ENCODE measurements around the gene HBM.
A peak's percentile ranks its signal among the peaks of the same experiment; 100 is the strongest.
"Not testable (repeated sequence)": the region's sequence is repeated elsewhere in the genome, so short reads cannot be mapped to it uniquely, and the experiment has no call there.

Gene HBM, protein sequence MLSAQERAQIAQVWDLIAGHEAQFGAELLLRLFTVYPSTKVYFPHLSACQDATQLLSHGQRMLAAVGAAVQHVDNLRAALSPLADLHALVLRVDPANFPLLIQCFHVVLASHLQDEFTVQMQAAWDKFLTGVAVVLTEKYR

GRCh38 chr16:165539-166374 lies at the start of gene HBM:
Gene HBM, plus strand, starts transcription at chr16:165978. Its CDS starts 20 bp downstream, at chr16:165998.
- DNase-seq, result no peak

DNA sequence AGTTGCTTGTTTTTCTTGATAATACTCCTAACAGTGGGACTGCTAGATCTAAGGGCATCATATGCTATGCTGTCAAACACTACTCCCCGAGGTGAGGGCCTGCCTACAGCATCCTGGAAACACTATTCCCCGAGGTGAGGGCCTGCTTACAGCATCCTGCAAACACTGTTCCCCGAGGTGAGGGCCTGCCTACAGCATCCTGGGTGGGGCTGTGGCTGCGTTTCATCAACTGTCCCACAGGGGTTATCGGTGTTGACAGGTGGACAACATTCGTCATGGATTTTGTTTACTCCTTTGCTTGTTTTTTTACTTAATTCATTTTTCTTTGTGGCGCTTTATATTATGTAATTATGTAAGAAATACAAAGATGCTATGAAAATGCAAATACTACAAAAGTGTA lies 49.8 kb upstream of the HBM start:
- DNase-seq, result no peak

GRCh38 chr16:117379-118365 lies 48.1 kb upstream of the HBM start:
- peak; percentile 69 for DNase-seq

DNA sequence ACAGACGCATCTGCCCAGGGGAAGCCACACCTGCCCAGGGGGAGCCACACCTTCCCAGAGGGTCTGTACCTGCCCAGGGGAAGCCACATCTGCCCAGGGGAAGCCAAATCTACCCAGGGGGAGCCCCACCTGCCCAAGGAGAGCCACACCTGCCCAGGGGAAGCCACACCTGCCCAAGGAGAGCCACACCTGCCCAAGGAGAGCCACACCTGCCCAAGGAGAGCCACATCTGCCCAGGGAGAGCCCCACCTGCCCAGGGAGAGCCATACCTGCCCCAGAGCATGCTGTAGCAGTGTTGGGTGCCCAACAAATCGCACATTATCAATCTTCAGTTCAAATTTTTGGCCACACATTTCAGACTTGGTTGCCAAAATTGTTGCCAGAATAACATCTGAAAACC lies 46.9 kb upstream of the HBM start:
- DNase-seq, result no peak

- no peak for DNase-seq
Observed at GRCh38 chr16:119295-119694, 46.5 kb upstream of the HBM start.

DNA sequence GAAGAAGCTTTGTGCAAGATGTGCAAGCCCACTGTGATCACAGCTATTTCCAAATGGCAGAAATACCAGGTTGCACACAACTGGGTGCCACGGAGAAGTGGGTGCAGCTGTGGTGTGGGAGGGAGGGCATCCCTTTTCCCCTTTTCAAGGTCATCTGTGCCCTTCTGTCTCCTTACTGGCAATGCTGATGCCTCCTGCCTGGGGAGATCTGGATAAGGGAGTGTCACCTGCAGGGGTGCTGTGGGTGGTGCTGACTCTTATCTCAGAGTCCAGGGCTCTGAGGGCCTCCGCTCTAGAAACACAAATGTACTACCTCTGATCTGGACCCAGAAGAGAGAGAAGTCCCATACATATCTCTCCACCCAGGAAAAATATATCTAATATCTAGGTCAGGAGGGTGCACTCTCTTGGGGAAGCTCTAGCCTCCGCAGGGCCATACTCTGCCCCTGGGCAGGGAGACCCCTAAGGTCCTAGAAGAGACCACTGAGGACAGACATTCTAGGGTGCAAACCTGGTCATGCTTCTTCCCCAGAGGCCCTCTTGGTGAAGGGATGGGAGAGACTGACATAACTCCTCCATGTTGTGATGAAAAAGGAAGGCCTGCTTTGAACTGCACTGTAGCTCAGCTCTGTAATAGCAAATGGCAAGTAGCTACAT lies 45.8 kb upstream of the HBM start:
- DNase-seq, result no peak

- no peak for DNase-seq
Observed at GRCh38 chr16:120756-121155, 45.0 kb upstream of the HBM start.

DNA sequence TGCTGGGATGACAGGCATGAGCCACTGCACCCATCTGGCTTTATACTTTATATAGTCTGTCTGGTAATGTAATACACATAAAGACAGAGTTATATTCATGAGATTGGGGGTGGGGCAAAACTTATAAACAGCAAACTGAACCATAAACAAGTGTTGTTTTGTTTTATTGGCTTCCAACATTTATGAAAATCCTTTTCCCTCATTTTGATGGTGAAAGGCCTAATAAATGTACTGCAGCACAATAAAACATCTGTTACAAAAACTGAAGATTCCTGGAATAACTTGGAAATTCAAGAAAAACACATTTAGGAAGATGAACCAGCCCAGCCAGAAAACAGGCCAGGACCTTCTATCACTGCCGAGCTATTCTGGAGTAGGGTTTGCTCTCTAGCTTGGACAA lies 43.4 kb upstream of the HBM start:
- no peak for DNase-seq

GRCh38 chr16:123558-124350 lies 42.0 kb upstream of the HBM start:
- DNase-seq, result not testable (repeated sequence)

DNA sequence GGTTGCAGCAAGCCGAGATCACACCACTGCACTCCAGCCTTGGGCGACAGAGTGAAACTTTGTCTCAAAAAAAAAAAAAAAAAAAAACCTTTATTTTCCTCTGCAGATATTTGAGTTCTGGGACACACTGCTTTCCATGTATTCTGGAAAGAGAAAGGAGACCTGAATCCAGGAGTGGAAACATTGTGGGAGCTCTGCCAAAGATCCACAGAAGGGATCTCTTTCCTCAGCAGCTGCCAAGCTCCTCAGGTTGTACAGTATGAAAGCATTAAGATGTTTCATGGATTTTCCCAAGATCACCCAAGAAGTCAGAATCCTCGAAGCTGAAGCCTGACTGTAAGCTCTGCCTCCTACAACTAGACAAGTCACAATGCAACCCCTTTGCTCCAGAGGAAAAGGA lies 40.8 kb upstream of the HBM start:
- DNase-seq, result no peak

GRCh38 chr16:129075-129474 lies 36.7 kb upstream of the HBM start:
- DNase-seq, result no peak

DNA sequence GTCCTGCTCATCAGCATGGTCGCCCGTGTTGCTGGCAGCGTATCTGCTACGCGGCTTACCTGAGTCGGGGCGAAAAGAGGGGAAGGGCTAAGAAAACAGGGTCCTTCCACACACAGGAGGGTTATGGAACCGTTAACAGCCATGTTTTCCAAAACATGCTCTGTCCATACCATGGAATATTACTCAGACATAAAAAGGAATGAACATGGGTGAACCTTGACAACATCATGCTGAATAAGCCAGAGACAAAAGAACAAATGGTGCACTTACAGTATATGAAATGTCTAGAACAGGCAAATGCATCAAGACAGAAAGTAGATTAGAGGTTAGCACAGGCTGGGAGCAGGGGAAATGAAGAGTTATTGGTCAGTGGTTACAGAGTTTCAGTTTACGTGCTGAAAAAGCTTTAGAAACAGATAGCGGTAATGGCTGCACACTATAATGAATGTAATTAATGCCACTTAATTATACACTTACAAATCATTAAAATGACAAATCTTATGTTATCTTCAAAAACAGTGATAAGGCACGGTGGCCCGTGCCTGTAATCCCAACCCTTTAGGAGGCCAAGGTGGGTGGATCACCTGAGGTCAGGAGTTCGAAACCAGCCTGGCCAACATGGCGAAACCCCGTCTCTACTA lies 35.1 kb upstream of the HBM start:
- DNase-seq, result no peak

DNA sequence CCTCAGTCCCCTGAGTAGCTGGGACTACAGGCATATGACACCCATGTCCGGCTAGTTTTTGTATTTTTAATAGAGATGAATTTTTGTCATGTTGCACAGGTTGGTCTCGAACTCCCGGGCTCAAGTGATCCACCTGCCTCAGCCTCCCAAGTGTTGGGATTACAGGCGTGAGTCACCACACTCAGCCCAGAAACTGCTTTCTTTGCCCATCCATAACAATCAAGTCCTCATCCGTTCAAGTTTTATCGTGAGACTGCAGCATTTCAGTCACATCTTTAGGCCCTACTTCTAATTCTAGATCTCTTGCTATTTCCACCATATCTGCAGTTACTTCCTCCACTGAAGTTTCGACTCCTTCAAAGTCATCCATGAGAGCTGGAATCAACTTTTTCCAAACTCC lies 33.7 kb upstream of the HBM start:
- no peak for DNase-seq

DNA sequence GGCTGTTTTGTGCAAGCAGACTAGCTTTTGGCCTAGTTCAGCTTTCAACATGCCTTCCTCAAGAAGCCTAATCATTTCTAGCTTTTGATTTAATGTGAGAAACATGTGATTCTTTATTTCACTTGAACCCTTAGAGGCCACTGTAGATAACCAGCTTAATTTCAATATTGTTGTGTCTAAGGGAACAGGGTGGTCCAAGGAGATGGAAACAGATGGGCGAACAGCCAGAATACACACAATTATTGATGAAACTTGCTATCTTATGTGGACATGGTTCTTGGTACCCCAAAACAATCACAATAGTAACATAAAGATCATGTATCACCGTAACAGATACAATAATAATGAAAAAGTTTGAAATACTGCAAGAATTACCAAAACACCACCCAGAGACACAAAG lies 32.1 kb upstream of the HBM start:
- no peak for DNase-seq

GRCh38 chr16:138049-138417 lies 27.7 kb upstream of the HBM start:
- peak; percentile 22 for DNase-seq

GRCh38 chr16:140175-140857 lies 25.5 kb upstream of the HBM start:
- DNase-seq, result no peak

DNA sequence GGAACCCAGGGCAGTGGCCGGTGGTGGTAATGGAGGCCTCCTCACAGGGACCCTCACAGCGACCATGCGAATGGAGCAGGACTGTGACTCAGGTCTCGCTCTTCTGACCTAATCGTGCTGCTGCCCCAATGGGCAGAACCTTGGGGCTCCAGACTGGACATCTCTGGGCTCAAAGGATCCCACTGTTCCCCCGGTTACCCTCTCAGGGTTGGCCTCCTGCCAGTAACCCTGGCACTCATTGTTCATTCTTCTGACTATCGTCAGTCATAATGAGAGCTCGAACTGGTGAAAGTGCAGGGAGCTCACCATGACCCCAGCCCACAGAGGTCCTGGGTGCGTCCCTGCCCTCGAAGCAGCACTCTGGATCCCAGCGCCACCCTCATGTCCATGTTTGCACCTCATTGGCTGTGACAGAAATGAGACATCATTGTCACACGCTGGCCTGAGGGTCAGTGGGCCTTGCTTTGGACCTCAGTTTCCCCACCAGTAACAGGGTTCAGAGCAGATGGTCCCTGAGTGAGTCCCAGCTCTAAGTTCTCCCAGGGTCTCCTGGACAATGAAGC lies 23.3 kb upstream of the HBM start:
- no peak for DNase-seq

DNA sequence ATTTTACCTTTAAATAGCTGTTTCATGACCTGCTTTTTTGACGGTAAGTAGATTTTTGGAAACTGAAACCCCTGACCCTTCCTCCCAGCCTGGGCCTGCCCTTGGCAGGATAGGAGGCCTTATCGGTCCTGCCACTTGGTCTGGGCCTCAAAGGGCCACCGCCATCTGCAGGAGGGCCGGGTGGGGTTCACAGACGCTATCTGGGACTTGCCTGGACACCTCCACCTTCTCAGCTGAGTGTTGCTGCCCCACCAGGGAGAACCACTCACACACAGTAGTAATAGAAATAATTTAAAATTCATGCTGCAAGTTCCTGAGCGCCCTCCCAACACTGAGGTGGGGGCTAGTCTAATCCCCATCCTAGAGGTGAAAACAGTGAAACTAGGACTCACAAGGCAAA lies 22.7 kb upstream of the HBM start:
- DNase-seq, result no peak

GRCh38 chr16:143456-143855 lies 22.3 kb upstream of the HBM start:
- DNase-seq, result no peak

GRCh38 chr16:144797-145252 lies 21.0 kb upstream of the HBM start:
- no peak for DNase-seq

GRCh38 chr16:146646-147045 lies 19.1 kb upstream of the HBM start:
- no peak for DNase-seq
